GM18873 (cell line): ENCODE measurements around the gene PRPF4.
"Not testable (repeated sequence)": the region's sequence is repeated elsewhere in the genome, so short reads cannot be mapped to it uniquely, and the experiment has no call there.

Experiments
- ATAC-seq: cut with Tn5 transposase; IDR thresholded peaks from one replicate; pipeline ENCODE4 v1.9.1; 2021; ENCODE audit warnings: mild to moderate bottlenecking, moderate library complexity, moderate number of reproducible peaks; ENCODE audit not compliant: unreplicated experiment, low FRiP score

PRPF4 gene

DNA sequence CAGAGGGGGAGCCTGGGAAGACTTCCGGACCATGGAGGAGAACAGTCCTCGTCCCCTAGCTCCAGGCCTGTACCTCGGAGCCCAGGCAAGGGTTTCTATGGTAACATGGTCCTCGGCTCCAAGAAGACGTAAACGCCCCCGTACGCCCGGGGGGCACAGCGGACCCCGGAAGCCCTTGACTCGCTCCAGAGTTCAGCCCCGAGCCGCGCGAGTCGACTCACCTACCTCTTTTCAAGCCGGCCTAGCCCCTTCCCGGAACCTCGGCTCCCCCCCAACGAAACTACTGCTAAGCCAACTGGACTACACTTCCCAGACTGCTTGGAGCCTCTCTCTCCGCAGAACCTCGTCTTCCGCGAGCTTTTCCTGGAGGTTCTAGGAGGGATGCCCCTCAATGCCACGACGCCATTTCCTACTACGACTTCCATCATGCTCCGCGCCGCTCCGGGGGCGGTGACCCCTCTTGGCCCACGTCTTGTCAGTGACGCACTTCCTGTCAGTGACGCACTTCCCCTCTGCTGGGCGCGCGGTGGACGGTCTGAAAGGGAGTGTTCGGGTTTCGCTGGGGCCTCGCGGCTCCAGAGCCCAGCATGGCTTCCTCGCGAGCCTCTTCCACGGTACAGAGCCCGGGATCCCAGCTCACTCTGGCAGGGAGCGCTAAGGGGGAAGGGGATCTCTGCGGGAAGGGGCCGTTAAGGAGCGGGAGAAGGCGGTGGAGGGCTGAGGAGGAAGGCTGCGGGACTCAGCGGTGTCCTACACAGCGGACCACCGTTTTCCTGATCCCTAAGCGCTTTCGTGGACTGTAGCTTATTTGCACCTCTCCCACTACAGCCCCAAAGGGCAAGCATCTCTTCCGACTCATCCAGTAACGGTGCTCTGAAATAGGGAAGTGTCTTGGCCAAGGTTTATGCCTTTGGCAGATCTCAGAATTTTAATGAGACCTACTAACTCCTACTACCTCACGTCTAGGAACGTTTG lies at the start of gene PRPF4, which contains the start of gene CDC26:
Gene PRPF4 (plus strand): TSS at position 502 of the 975 bp plus-strand sequence. CDS start 86 bp downstream, at position 588.
Gene CDC26 (minus strand): TSS at position 416 of the 975 bp plus-strand sequence. CDS start 3,065 bp downstream, outside the sequence.
- ATAC-seq, result peak; percentile 97

DNA sequence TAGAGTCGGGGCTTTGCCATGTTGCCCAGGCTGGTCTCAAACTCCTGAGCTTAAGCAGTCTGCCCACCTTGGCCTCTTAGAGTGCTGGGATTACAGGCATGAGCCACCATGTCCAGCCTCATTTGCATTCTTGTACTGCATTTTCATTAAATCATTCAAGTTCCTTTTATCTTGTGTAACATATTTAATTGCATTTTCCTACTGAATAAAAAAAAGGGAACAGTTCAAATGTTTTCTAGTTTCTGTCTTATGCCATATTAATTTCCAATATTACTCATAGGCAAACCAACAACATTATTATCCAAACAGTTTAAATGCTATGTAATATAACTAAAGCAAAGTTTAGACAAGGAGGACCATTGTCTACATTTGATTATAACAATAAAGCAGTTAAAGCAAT lies 48.0 kb upstream of the PRPF4 start:
- ATAC-seq, result no peak

DNA sequence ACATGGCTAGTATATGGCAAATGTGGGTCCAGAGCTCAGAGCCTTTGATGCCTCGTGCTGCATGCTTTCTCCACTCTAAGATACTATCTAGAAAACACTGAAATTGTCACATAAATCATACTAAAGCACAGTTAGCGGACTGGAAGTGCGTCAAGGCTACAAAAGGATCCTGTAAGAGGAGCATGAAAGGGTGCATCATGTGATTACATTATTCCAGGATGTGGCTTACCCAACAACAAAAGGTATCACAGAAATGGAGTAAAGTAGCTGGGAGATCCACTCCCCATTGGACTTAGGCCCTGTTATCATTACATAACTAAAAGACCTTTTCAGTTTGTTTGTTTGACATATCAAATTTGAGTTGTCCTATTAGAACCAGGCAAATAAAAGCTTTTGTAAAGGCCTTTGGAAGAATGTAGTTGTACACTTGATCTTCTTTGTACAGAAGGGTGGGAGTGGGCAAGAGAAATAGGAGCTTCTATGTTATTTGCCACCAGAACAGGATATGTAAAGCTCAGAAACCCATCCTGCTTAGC lies 47.3 kb upstream of the PRPF4 start:
- no peak for ATAC-seq

DNA sequence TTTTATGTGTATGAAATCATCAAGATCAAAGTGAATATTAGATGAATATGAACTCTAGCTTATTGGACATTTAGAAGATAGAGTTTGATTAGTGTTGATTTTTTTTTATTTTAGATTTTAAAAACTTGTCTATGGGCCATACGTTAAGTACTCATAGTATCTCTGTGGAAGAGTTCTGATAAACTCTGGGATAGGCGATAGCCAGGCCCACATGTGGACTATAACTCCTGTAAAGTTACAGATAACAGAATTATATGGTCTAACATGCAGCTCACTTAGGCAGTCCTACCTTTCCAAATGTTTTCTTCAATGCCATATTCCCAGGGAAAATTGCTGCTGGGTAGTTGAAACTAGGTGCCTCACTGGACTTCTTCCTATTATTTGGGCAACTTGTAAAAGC lies 43.8 kb upstream of the PRPF4 start:
- ATAC-seq, result no peak

DNA sequence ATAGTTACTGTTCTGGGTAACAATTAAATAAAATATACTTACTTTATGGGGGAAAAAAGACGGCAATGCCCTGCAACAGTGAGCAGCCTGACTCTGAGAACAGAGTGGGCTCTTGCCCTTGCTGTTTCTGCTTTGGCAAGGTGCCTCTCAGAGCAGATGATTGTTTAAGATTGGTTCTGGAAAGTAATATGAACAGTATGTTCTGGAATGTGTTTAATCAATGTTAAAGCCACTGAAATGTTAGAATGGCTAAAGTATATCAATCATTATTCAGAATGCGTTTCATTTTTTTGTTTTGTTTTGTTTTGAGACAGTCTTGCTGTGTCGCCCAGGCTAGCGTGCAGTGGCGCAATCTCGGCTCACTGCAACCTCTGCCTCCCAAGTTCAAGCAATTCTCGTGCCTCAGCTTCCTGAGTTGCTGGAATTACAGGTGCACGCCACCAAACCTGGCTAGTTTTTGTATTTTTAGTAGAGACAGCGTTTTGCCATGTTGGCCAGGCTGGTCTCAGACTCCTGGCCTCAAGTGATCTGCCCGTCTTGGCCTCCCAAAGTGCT lies 39.7 kb upstream of the PRPF4 start:
- not testable (repeated sequence) for ATAC-seq

DNA sequence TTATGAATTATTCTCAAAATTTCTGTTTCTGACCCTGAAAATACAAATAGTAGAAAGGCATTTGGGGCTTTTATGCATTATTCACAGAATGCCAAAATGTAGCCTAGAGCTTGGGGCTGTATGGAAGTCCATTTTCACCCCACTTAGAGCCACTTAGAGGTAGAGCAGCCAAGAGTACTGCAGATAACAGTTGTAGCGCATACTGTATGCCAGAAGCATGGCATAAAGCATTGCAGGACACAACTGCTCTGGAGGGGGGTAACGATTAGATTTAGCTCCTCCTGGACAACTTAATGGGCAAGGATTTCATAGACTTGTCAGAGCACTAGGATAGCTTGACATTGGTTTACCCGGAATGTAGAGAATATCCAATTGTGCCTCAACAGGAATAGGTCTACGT lies 38.4 kb upstream of the PRPF4 start:
- ATAC-seq, result no peak

DNA sequence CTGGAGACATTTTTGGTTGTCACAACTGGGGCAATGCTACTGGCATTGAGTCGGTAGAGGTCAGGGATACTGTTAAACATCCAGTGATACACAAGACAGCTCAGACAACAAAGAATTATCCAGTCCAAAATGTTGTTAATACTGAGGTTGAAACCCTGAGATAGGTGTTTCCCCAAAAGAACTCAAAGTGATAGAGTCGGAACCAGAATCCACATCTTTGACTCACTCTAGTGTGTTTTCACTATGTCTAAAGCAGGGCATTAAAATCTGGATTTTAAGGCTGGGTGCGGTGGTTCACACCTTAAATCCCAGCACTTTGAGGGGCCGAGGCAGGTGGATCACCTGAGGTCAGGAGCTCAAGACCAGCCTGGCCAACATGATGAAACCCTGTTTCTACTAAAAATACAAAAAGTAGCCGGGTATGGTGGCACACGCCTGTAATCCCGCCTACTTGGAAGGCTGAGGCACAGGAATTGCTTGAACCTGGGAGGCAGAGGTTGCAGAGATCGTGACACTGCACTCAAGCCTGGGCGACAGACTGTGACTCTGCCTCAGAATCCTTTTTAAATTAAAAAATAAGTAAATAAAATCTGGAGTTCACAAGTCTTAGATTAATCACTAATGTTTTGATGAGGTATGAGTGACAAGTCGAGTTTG lies 37.1 kb upstream of the PRPF4 start:
- no peak for ATAC-seq

DNA sequence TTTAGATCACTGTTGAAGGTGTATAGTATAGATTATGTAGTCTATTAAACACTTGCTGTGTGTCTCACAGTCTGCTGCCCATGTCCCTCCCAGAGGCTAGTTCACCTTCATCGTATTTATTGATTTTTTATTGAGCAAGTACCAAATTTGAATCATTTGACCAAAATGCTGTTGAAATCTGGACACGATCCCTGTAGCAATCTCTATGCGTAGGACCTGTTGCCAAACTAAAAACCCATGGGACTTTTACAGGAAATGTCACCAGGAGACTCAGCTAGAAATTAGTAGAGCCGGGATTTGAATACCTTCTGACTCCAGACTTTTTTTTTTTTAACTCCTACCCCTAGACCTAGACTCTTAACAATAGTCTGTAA lies 36.6 kb upstream of the PRPF4 start:
- no peak for ATAC-seq

DNA sequence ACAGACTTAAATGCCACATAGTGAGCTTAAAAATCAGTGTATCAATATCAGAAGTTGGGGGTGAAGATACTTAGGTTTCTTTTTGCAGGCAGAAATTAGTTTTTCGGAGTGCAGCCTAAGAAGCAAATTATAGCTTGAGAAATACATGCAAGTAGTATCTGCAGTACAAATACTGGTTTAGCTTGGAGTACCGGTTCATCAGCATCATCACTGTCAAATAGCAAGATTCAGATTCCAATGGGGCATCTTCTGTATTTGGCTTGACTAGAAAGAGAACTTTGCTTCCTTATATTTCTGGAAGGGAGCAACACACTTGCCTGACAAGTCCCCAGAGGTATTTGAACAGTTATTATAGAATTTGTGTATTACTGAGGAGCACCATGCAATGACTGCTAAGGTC lies 34.3 kb upstream of the PRPF4 start:
- no peak for ATAC-seq

DNA sequence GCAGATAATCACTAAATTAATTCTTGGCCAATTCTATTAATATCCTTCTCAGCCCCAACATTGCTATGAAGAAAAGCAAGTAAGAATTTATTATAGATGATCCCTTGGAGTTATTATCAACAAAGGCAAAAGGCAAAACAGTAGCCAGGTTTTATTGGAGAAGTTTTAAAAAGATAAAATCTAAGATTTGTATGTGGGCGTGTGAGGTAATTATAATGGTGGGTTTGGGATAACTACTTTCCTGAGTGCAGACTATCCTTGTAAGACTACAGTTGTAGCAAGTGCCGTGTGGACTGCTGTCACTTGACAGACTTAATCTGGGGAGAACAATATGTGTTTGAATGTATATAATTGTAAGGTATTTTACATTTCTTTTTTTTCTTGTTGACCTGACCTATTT lies 30.9 kb upstream of the PRPF4 start:
- no peak for ATAC-seq

DNA sequence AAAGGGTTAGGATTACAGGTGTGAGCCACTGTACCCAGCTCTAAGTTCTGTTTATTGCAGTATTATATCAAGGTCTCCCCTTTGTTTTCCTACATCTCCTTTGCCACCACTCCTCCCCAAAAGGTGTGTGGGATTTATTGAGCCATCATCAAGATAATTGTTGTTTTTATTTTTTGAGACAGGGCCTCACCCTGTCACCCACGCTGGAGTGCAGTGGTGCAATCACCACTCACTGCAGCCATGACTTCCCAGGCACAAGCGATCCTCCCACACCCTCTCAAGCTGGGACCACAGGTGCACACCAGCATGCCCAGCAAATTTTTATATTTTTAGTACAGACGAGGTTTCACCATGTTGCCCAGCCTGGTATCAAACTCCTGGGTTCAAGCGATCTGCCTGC lies 29.6 kb upstream of the PRPF4 start:
- no peak for ATAC-seq

DNA sequence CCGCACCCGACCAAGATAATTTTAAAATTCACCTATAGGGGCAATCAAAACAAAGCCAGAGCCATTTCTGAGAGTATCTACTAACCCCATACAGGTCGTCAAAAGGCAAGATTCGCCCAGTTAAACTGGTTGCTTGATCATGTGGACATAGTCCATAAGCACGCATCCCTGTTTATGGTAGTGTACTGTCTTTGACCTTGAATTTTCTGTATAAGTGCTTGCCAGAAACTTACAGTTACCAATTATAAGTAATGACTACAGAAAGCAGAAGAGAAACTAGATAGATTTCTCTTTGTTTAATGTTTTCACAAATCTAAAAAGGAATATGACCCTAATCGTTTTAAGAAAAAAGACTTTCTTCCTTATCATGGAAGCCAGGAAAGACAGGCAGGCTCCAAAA lies 28.5 kb upstream of the PRPF4 start:
- no peak for ATAC-seq

DNA sequence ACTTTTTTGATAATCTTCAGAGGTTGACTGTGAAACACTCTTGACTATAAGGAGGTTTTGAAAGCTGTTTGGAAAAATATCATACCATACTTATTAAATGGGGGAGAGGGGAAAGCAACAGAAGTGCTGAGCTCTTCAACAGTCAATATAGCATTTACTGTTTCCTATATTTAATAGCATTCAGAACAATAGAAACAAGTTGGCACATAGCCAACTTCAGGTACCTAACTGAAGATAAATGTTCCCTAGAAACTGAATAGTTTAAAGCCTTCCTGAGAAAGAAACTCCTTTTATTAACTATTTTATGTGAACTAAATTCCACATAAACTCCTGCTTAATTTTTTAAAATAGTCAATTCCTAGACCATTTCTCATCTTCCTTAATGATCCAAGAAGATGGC lies 27.8 kb upstream of the PRPF4 start:
- ATAC-seq, result no peak

DNA sequence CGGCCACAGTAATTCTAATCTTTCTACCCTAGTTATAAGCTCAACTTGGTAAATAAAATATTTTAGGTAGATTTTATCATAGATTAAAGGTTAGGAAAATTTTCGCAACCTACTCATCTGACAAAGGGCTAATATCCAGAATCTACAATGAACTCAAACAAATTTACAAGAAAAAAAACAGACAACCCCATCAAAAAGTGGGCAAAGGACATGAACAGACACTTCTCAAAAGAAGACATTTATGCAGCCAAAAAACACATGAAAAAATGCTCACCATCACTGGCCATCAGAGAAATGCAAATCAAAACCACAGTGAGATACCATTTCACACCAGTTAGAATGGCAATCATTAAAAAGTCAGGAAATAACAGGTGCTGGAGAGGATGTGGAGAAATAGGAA lies 25.8 kb upstream of the PRPF4 start:
- not testable (repeated sequence) for ATAC-seq

DNA sequence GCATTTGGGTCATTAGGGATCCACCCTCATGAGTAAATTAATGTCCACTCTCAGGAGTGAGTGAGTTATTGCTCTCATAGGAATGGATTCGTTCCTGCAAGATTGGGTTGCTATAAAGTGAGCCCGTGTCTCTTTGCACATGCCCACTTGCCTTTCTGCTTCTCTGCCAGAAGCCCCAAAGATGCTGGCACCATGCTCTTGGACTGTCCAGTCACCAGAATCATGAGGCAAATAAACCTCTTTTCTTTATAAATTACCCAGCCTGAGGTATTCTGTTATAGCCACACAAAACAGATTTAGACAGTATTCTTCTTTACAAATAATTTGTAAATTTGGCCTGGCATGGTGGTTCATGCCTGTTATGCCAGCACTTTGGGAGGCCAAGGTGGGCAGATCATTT lies 24.7 kb upstream of the PRPF4 start:
- no peak for ATAC-seq

DNA sequence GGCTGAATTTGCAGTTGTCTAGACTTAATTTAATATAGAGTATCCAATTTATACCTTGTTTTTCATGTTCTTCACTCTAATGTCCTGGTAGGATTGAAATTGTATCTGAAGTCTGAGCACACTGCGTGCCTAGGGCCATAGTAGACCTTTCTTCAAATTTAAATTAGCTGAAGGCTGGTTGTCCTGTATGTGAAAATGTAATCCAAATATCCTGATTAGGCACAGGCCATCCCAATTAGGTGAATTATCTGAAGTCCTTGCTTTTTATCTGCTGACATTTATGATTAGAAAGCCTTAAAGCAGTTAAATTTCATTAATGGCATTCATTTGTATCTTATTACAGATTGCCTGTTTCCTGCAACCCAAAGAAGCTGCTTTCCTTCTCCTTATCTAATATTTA lies 20.5 kb upstream of the PRPF4 start:
- no peak for ATAC-seq

DNA sequence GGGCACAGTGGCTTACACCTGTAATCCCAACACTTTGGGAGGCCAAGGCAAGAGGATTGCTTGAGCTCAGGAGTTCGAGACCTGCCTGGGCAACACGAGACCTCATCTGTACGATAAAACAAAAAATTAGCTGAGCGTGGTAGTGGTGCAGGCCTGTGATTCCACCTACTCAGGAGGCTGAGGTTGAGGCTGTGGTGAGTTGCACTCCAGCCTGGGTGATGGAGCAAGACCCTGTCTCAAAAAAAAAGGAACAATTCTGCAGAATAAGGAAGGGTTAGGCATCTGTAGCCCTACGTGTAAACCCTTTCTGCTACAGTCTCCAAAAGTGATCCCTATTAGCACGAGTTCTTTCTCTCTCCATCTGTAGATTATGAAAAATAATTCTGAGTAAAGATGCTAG lies 20.0 kb upstream of the PRPF4 start:
- ATAC-seq, result no peak

DNA sequence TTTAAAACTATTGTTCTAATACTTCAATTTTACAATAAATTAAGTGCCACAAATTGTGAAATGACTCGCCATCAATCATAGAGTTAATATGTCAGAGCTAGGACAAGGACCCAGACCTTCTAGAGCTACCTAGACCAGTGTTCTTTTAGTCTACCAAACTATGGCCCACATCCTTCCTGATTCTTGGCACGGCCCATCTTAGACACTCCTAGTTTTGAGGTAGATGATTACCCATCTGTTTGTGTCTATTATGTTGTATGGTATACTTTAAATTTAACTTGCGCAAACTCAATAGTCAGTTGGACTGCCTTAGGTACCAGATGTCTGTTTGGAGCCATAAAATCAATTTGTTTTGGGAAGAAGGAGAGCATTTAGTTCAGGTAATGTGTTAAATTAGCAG lies 17.6 kb upstream of the PRPF4 start:
- ATAC-seq, result no peak

DNA sequence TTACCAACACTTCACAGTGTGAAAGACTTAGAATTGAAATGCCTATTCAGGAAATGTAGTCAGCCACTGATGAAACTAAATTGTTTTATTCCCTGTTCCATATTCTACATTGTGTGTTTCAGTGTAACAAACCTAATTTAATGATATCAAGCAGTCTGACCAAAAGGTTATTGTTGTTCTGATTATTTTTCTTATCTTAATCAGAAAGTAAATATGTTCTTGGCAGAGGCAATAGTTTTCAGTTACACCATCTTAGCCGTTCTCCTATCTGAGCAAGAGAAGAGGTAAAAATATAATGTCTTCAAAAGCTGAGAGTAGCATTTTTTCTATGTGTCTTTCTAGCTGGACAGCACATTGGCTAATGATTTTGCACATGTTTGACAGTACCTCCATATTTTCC lies 17.2 kb upstream of the PRPF4 start:
- ATAC-seq, result no peak

DNA sequence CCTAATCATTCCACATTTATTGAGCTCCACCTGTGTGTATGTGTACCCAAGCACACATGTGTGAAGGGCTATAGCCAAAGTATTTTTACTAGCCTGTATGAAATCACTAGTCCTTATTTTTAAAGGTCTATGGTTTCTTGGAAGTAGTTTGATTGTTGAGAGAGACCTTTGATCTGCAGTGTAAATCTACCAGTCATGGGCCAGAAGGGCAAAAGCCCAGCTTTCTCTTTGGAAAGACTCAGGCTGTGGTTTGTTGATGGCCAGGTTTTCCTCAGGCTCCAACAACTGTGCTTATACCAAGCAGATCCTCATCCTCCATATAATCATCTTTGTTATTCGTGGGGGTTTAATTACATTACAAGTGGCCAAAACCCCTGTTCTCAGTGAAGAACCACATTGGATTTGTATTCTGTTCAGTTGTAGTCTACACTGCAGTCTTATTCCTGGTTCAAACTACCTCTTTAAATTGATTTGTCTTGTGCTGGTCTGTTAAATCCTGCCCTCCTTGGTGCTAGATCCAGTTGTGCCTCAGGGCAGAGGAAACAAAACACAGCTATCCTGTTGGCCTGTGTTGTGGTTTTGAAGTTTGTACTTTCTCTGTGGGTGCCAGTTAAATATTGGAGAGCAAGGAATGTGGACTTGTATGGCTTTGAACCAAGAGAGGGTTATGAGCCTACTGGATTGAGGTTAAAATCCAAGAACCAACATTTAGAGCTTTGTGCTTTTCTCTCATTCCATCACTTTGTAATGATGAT lies 13.4 kb upstream of the PRPF4 start:
- ATAC-seq, result no peak
